Trophoblast cell (in vitro differentiated cells and primary cell): ENCODE measurements around the gene ATF6.

ENCODE experiments used
- DNase-seq, 2 donors: peaks; one replicate each; pipeline ENCODE4 v3.0.0-alpha.2; 2016
- H2AFZ ChIP-seq: 2 replicates; pipeline ENCODE4 v1.6.1; 2013; ENCODE audit warnings: low read length, moderate library complexity, mild to moderate bottlenecking; ENCODE audit not compliant: insufficient read depth, poor library complexity
- H2AK5ac ChIP-seq: 2 replicates; pipeline ENCODE4 v1.6.1; 2013; ENCODE audit warnings: mild to moderate bottlenecking, low read length
- H2BK120ac ChIP-seq: 2 replicates; pipeline ENCODE4 v1.6.1; 2013; ENCODE audit warnings: low read length, mild to moderate bottlenecking, moderate library complexity; ENCODE audit not compliant: insufficient read depth, poor library complexity
- H2BK12ac ChIP-seq: 2 replicates; pipeline ENCODE4 v1.6.1; 2013; ENCODE audit warnings: mild to moderate bottlenecking, low read length, moderate library complexity
- H2BK5ac ChIP-seq: 2 replicates; pipeline ENCODE4 v1.6.1; 2013; ENCODE audit warnings: low read length, low read depth, moderate library complexity, mild to moderate bottlenecking; ENCODE audit not compliant: poor library complexity
- H3K14ac ChIP-seq: 2 replicates; pipeline ENCODE4 v1.6.1; 2013; ENCODE audit warnings: mild to moderate bottlenecking, low read length
- H3K18ac ChIP-seq: 2 replicates; pipeline ENCODE4 v1.6.1; 2013; ENCODE audit warnings: mild to moderate bottlenecking, low read length
- H3K23ac ChIP-seq: 2 replicates; pipeline ENCODE4 v1.6.1; 2013; ENCODE audit warnings: low read length
- H3K27ac ChIP-seq: 2 replicates; pipeline ENCODE4 v1.5.1; 2013; ENCODE audit warnings: low read depth, mild to moderate bottlenecking, inconsistent platforms, low read length, moderate library complexity
- H3K27me3 ChIP-seq: 2 replicates; pipeline ENCODE4 v1.6.1; 2013; ENCODE audit warnings: inconsistent platforms, mild to moderate bottlenecking, low read length, moderate library complexity; ENCODE audit not compliant: insufficient read depth
- H3K36me3 ChIP-seq, 2 experiments: 1 replicate in 1 of 2; 2 replicates in 1 of 2; pipeline ENCODE4 v1.6.1; 2013; ENCODE audit warnings: low read length in 2 of 2, mild to moderate bottlenecking in 2 of 2, moderate library complexity in 1 of 2; ENCODE audit not compliant: insufficient read depth in 2 of 2, control insufficient read depth in 1 of 2
- H3K4ac ChIP-seq: 2 replicates; pipeline ENCODE4 v1.6.1; 2013; ENCODE audit warnings: low read depth, mild to moderate bottlenecking, low read length, moderate library complexity
- H3K4me1 ChIP-seq, 2 experiments: 1 replicate in 1 of 2; 2 replicates in 1 of 2; pipeline ENCODE4 v1.6.1; 2013; ENCODE audit warnings: low read length in 2 of 2, mild to moderate bottlenecking in 2 of 2, moderate library complexity in 1 of 2; ENCODE audit not compliant: insufficient read depth in 2 of 2, control insufficient read depth in 1 of 2
- H3K4me2 ChIP-seq: 2 replicates; pipeline ENCODE4 v1.6.1; 2013; ENCODE audit warnings: inconsistent platforms, mild to moderate bottlenecking, low read length, moderate library complexity
- H3K4me3 ChIP-seq: 2 replicates; pipeline ENCODE4 v1.5.1; 2013; ENCODE audit warnings: mild to moderate bottlenecking, low read depth, low read length, inconsistent platforms
- H3K79me1 ChIP-seq: one replicate; pipeline ENCODE4 v1.6.1; 2013; ENCODE audit warnings: low read length
- H3K79me2 ChIP-seq: 2 replicates; pipeline ENCODE4 v1.6.1; 2013; ENCODE audit warnings: low read length, mild to moderate bottlenecking; ENCODE audit not compliant: control insufficient read depth, insufficient read depth, poor library complexity
- H3K9ac ChIP-seq: 2 replicates; pipeline ENCODE4 v1.6.1; 2013; ENCODE audit warnings: mild to moderate bottlenecking, low read length
- H3K9me3 ChIP-seq: 2 replicates; pipeline ENCODE4 v1.6.1; 2013; ENCODE audit warnings: low read depth, mild to moderate bottlenecking, control low read depth, inconsistent platforms, low read length; ENCODE audit not compliant: insufficient read depth
- H4K12ac ChIP-seq: 2 replicates; pipeline ENCODE4 v1.6.1; 2013; ENCODE audit warnings: low read depth, mild to moderate bottlenecking, low read length, moderate library complexity
- H4K8ac ChIP-seq: 2 replicates; pipeline ENCODE4 v1.6.1; 2013; ENCODE audit warnings: low read depth, mild to moderate bottlenecking, low read length, moderate library complexity
- H4K91ac ChIP-seq: one replicate; pipeline ENCODE4 v1.6.1; 2013; ENCODE audit warnings: low read depth, mild to moderate bottlenecking, low read length, moderate library complexity
- WGBS: extraction: QIAGEN DNeasy Blood & Tissue Kit; methylation state at CpG from one replicate; pipeline ENCODE4 v1.1.7; 2013; ENCODE audit warnings: missing lambda C conversion rate; ENCODE audit not compliant: insufficient read length, insufficient coverage; ENCODE audit errors: extremely low coverage; 5-methylcytosine and 5-hydroxymethylcytosine counted together

ATF6 gene

GRCh38 chr1:161840363-161840762 is 74.2 kb downstream of the ATF6 start:
- H3K27ac ChIP-seq: no peak overlapping the region
- H2BK5ac ChIP-seq: no peak overlapping the region
- H3K27me3 ChIP-seq: no peaks in the 10 kb centered on the region
- no peak overlapping the region for H2AFZ ChIP-seq
- H3K9ac ChIP-seq: no peak overlapping the region
- H4K8ac ChIP-seq: no peak overlapping the region
- H3K79me2 ChIP-seq: no peaks in the 10 kb centered on the region
- H3K4me1 ChIP-seq: no peaks in the 10 kb centered on the region
- H3K14ac ChIP-seq: no peak overlapping the region
- no peak overlapping the region for H3K4ac ChIP-seq
- H3K36me3 ChIP-seq: peaks cover 3 to 4% of the 10 kb centered on the region in 2 experiments
- DNase-seq: no peak
- WGBS: no CpG with 5 or more reads among the region's 1 CpG
- H4K12ac ChIP-seq: no peak overlapping the region
- H4K91ac ChIP-seq: no peak overlapping the region
- H2AK5ac ChIP-seq: no peak overlapping the region
- no peak overlapping the region for H3K18ac ChIP-seq
- no peaks in the 10 kb centered on the region for H3K79me1 ChIP-seq
- H2BK120ac ChIP-seq: no peak overlapping the region
- no peak overlapping the region for H3K23ac ChIP-seq
- no peaks in the 10 kb centered on the region for H3K9me3 ChIP-seq
- no peak overlapping the region for H3K4me3 ChIP-seq
- no peak overlapping the region for H2BK12ac ChIP-seq
- H3K4me2 ChIP-seq: no peak overlapping the region

GRCh38 chr1:161843156-161843555 is 77.0 kb downstream of the ATF6 start:
- Histone ChIP-seq H2BK120ac (no peak overlapping the region), H3K23ac (no peak overlapping the region), H3K4ac (no peak overlapping the region), H3K79me1 (no peaks in the 10 kb centered on the region), H3K4me2 (no peak overlapping the region), H3K36me3 (peaks cover 3 to 4% of the 10 kb centered on the region in 2 experiments), H3K9ac (no peak overlapping the region), H3K4me3 (peak overlapping the region; percentile 33), H3K18ac (no peak overlapping the region), H2BK12ac (no peak overlapping the region), H3K79me2 (no peaks in the 10 kb centered on the region), H2AFZ (no peak overlapping the region), H3K14ac (no peak overlapping the region), H2BK5ac (no peak overlapping the region), H4K8ac (no peak overlapping the region), H3K27ac (no peak overlapping the region), H2AK5ac (no peak overlapping the region), H3K27me3 (no peaks in the 10 kb centered on the region), H4K91ac (no peak overlapping the region), H4K12ac (no peak overlapping the region), H3K9me3 (no peaks in the 10 kb centered on the region), H3K4me1 (no peaks in the 10 kb centered on the region)
- peak in 1 of 2 donors; percentile 3 for DNase-seq
- WGBS: no CpG with 5 or more reads among the region's 1 CpG

GRCh38 chr1:161844696-161845095 is 78.6 kb downstream of the ATF6 start:
- Histone ChIP-seq H4K91ac (no peak overlapping the region), H2AK5ac (no peak overlapping the region)

GRCh38 chr1:161848676-161849075 is 82.6 kb downstream of the ATF6 start:
- DNase-seq: no peak
- Histone ChIP-seq H3K9ac (no peak overlapping the region), H2AFZ (no peak overlapping the region), H3K36me3 (peaks cover 2 to 3% of the 10 kb centered on the region in 2 experiments), H3K27ac (no peak overlapping the region), H3K18ac (no peak overlapping the region), H2AK5ac (no peak overlapping the region), H4K8ac (no peak overlapping the region), H4K91ac (no peak overlapping the region), H3K9me3 (no peaks in the 10 kb centered on the region), H3K4me1 (no peaks in the 10 kb centered on the region), H3K79me1 (no peaks in the 10 kb centered on the region), H3K4me3 (no peak overlapping the region), H3K4ac (no peak overlapping the region), H3K79me2 (no peaks in the 10 kb centered on the region), H3K27me3 (no peaks in the 10 kb centered on the region), H2BK5ac (no peak overlapping the region), H4K12ac (no peak overlapping the region), H3K4me2 (no peak overlapping the region), H3K14ac (no peak overlapping the region), H2BK120ac (no peak overlapping the region), H3K23ac (no peak overlapping the region), H2BK12ac (no peak overlapping the region)
- no CpG with 5 or more reads among the region's 1 CpG for WGBS

More at GRCh38 chr1:161844696-161845095, 78.6 kb downstream of the ATF6 start:
- no peak overlapping the region for H3K23ac ChIP-seq
- no peak overlapping the region for H3K4me3 ChIP-seq
- no peaks in the 10 kb centered on the region for H3K79me1 ChIP-seq
- no peak overlapping the region for H2BK12ac ChIP-seq
- H3K18ac ChIP-seq: no peak overlapping the region
- H3K9me3 ChIP-seq: no peaks in the 10 kb centered on the region
- no peak overlapping the region for H2BK120ac ChIP-seq
- no peak overlapping the region for H3K9ac ChIP-seq
- H3K4me1 ChIP-seq: no peaks in the 10 kb centered on the region
- no peak overlapping the region for H4K12ac ChIP-seq
- H3K79me2 ChIP-seq: no peaks in the 10 kb centered on the region
- H3K4ac ChIP-seq: no peak overlapping the region
- peaks cover 2 to 3% of the 10 kb centered on the region in 2 experiments for H3K36me3 ChIP-seq
- H3K27me3 ChIP-seq: no peaks in the 10 kb centered on the region
- H3K27ac ChIP-seq: no peak overlapping the region
- no peak overlapping the region for H3K4me2 ChIP-seq
- H4K8ac ChIP-seq: no peak overlapping the region
- H2BK5ac ChIP-seq: no peak overlapping the region
- no peak for DNase-seq
- H2AFZ ChIP-seq: no peak overlapping the region
- no peak overlapping the region for H3K14ac ChIP-seq
